ENCODE results near the gene FAM111A.
A peak's percentile ranks its signal among the peaks of the same experiment; 100 is the strongest.
"Not testable (repeated sequence)": the region's sequence is repeated elsewhere in the genome, so short reads cannot be mapped to it uniquely, and the experiment has no call there.

Gene FAM111A

GRCh38 chr11:59142530-59143507 is at the start of gene FAM111A:
TSS of gene FAM111A (plus strand) at chr11:59142856. CDS start at chr11:59148873, 6,017 bp downstream.
- POLR2A ChIA-PET (ENCODE audit: low non-redundant PET), result no interaction called here
- peak within 1 kb of the TSS; percentile 88 for H3K27ac ChIP-seq
- CTCF ChIA-PET, result interaction anchor here (0.7 to 1.6 kb wide), 3 partner anchors 15 to 1528 kb away, joined by 3 to 9 read pairs (median 5); no protein-coding TSS in a partner anchor

GRCh38 chr11:59093576-59093975 is 49.1 kb upstream of the FAM111A start:
- CTCF ChIA-PET, result interaction anchor here (1.6 kb wide), 1 partner anchor 42 kb away, joined by 3 read pairs; no protein-coding TSS in a partner anchor
- H3K27ac ChIP-seq; DNase-seq (ENCODE audit: low spot score); POLR2A ChIA-PET (ENCODE audit: low non-redundant PET): not testable (repeated sequence)

More at GRCh38 chr11:59142530-59143507, at the start of gene FAM111A:
- TF ChIP-seq CTCF (conservative IDR thresholded peaks at IDR 0.05; ENCODE audit: low read depth), result 0 out of 2 replicates have a peak, but pooled peaks have one; percentile 20
- DNase-seq (ENCODE audit: low spot score), result peak; percentile 91

- DNase-seq (ENCODE audit: low spot score); H3K27ac ChIP-seq; POLR2A ChIA-PET (ENCODE audit: low non-redundant PET); CTCF ChIA-PET: not testable (repeated sequence)
Measured at GRCh38 chr11:59095225-59095624, 47.4 kb upstream of the FAM111A start.

GRCh38 chr11:59095972-59096575 is 46.6 kb upstream of the FAM111A start:
- CTCF ChIA-PET, result interaction anchor here (0.6 kb wide), 2 partner anchors 40 to 1816 kb away, joined by 3 to 5 read pairs; no protein-coding TSS in a partner anchor
- H3K27ac ChIP-seq; DNase-seq (ENCODE audit: low spot score); POLR2A ChIA-PET (ENCODE audit: low non-redundant PET): not testable (repeated sequence)

GRCh38 chr11:59097113-59097708 is 45.4 kb upstream of the FAM111A start:
- H3K27ac ChIP-seq, result no peak overlapping the region
- peak; percentile 38 for TF ChIP-seq CTCF (conservative IDR thresholded peaks at IDR 0.05; ENCODE audit: low read depth)
- CTCF ChIA-PET, result interaction anchor here (0.8 to 0.9 kb wide), 2 partner anchors 38 to 51 kb away, joined by 3 to 4 read pairs; no protein-coding TSS in a partner anchor
- POLR2A ChIA-PET (ENCODE audit: low non-redundant PET), result no interaction called here
- DNase-seq (ENCODE audit: low spot score), result peak; percentile 5

GRCh38 chr11:59097938-59098337 is 44.7 kb upstream of the FAM111A start:
- H3K27ac ChIP-seq; POLR2A ChIA-PET (ENCODE audit: low non-redundant PET); DNase-seq (ENCODE audit: low spot score): not testable (repeated sequence)
- CTCF ChIA-PET, result interaction anchor here (0.8 to 0.9 kb wide), 2 partner anchors 38 to 51 kb away, joined by 3 to 4 read pairs; no protein-coding TSS in a partner anchor

GRCh38 chr11:59102259-59102765 is 40.3 kb upstream of the FAM111A start:
- peak; percentile 39; the same call in 1 of the 2 replicates for TF ChIP-seq CTCF (conservative IDR thresholded peaks at IDR 0.05; ENCODE audit: low read depth)
- POLR2A ChIA-PET (ENCODE audit: low non-redundant PET), result no interaction called here
- CTCF ChIA-PET, result interaction anchor here (0.7 kb wide), 2 partner anchors 292 to 1280 kb away, joined by 3 to 5 read pairs; no protein-coding TSS in a partner anchor
- H3K27ac ChIP-seq, result no peak overlapping the region
- DNase-seq (ENCODE audit: low spot score), result peak; percentile 10

Data from RWPE1 (cell line).